Stimulated activated naive CD4-positive, alpha-beta T cell (primary cell): ENCODE results near the gene RLN3.

ENCODE experiments used
- DNase-seq, 6 experiments: peaks; one replicate each; lab custom pipeline; 2025; lab: John Stamatoyannopoulos, UW

RLN3 gene

GRCh38 chr19:14054099-14054498 is 26.2 kb downstream of the RLN3 start:
- no peak for DNase-seq

GRCh38 chr19:14054721-14055120 is 26.8 kb downstream of the RLN3 start:
- DNase-seq: no peak

- DNase-seq: no peak
These were observed 27.4 kb downstream of the RLN3 start for GRCh38 chr19:14055396-14055795.

- no peak for DNase-seq
These were observed 28.2 kb downstream of the RLN3 start for GRCh38 chr19:14056069-14056666.

- DNase-seq: no peak
These were observed 28.9 kb downstream of the RLN3 start for GRCh38 chr19:14056741-14057356.

GRCh38 chr19:14058182-14059092 is 30.5 kb downstream of the RLN3 start:
- DNase-seq: no peak

GRCh38 chr19:14059093-14059480 is 31.1 kb downstream of the RLN3 start:
- DNase-seq: peak in 5 of 6 experiments; percentile 22 to 35 (median 30)

- no peak for DNase-seq
These were observed 31.8 kb downstream of the RLN3 start for GRCh38 chr19:14059652-14060155.

GRCh38 chr19:14061081-14061749 is 33.3 kb downstream of the RLN3 start:
- no peak for DNase-seq

- DNase-seq: no peak
These were observed 34.0 kb downstream of the RLN3 start, which contains the start of gene PALM3 for GRCh38 chr19:14061751-14062557. TSS of gene PALM3 (minus strand) at chr19:14062076. CDS start at chr19:14061980, 96 bp downstream.

GRCh38 chr19:14062558-14062855 is 34.6 kb downstream of the RLN3 start:
- DNase-seq: no peak

- no peak for DNase-seq
These were observed 35.2 kb downstream of the RLN3 start for GRCh38 chr19:14063105-14063504.

- DNase-seq: no peak
These were observed 38.2 kb downstream of the RLN3 start for GRCh38 chr19:14066134-14066533.

GRCh38 chr19:14070268-14071050 is 42.5 kb downstream of the RLN3 start:
- no peak for DNase-seq

GRCh38 chr19:14072535-14073260 is 44.8 kb downstream of the RLN3 start, which contains the start of gene MISP3:
TSS of gene MISP3 (plus strand) at chr19:14072786. CDS start at chr19:14073310, 524 bp downstream.
- peak in 2 of 6 experiments; percentile 16 to 43 for DNase-seq

GRCh38 chr19:14073261-14073924 is 45.4 kb downstream of the RLN3 start:
- DNase-seq: peak; percentile 62 to 93 (median 82)

- peak in 2 of 6 experiments; percentile 44 to 68 for DNase-seq
These were observed 46.2 kb downstream of the RLN3 start for GRCh38 chr19:14073925-14074838.

GRCh38 chr19:14078411-14078810 is 50.5 kb downstream of the RLN3 start:
- no peak for DNase-seq
